Cardiac atrium fibroblast (primary cell): ENCODE measurements around the gene GNAI3. TPM values are rescaled to one million over a fixed set of nuclear protein-coding genes. Genes with fewer than 3 reads are reported as not detected.

ENCODE experiments used
- total RNA-seq: library from RNA; depleted of rRNA; stranded (reverse); fragments of >200 nt; gene quantifications from 2 replicates; pipeline ENCODE4 v1.2.3, GENCODE V29; 2015

Gene GNAI3
- total RNA-seq: 10.0 and 10.5 TPM in 2 replicates

DNA sequence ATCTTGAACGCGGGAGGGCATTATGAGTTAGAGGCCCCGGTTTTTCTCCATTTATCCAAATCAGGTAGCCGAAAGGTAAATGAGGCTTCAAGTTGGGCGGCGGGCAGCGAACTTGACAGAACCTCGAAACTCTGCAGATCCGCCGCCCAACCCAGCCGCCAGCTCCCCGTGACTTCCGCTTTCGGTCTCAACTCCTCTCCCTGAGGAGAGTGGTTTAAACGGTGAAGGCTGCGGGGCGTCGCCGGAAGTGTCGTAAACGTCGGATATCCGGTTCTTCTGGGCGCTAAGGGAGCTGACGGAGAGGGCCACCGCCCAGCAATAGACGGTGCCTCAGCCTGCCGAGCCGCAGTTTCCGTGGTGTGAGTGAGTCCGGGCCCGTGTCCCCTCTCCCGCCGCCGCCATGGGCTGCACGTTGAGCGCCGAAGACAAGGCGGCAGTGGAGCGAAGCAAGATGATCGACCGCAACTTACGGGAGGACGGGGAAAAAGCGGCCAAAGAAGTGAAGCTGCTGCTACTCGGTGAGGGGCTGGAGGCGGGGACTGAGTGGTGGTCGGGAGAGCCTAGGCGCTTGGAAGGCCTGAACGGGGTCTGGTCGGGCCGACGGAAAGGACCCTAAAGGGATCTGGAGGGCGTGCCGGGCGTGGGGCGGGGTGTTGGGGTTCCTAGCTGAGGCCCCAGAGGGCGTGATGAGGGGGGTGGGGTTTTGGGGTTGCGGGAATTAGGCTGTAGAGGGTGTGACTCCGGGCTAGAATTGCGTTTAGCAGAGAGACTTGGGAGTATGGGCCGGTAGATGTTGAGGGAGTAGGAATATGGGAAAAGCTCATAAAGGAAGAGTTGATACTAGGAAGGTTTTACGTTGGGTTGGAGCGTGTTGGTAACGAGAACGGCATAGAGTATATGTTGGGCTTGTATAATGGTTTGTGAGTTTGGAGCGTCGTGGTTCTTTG, at the start of gene GNAI3:
TSS of gene GNAI3 (plus strand) at position 295 of the 947 bp plus-strand sequence. CDS start at position 401, 106 bp downstream.

DNA sequence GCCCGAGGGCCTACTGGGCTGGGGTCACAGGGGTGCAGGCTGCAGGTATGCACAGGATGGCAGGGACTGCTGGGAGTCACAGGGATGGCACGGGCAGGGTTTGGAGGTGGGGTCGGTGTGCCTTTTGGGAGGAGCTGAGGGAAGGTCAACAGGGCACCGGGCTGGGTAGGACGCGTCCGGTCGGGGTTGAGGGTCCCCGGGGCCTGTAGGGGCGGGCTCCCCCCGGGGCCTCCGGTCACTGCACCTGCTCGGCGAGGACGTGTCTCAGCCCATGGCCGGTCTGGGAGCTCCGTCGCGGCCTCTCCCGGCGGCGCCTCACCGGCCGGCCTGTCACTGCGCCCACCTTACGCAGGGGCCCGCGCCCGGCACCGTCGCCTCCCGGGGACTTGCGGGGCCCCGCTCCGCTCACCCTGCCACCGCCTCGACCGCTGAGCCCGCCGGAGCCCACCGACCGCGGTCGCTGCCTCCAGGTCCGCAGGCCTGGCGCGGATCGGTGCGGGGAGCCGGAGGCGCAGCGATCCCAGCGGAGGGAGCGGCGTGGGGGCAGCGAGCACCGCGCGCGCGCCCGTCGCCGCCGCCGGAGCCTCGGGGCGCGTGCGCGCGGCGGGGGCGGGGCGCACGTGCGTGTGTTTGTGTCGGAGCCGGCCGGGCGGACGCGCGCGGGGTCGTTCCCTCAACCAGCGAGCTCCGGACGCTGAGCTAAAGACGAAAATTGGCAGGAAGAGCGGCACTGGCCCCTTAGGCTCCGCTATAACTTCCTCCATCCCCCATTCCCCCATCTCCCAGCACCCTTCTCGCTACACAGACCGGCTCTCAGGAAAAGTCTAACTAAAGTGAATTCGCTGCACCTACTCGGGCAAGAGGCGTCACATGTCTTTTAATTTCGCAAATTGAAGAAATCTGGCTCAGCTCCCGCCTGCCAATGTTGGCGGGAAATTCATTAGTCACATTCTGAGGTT, 39.0 kb upstream of the GNAI3 start, which contains the start of gene AMIGO1:
TSS of gene AMIGO1 (minus strand) at position 552 of the 959 bp plus-strand sequence. CDS start 815 bp downstream, outside the sequence.

DNA sequence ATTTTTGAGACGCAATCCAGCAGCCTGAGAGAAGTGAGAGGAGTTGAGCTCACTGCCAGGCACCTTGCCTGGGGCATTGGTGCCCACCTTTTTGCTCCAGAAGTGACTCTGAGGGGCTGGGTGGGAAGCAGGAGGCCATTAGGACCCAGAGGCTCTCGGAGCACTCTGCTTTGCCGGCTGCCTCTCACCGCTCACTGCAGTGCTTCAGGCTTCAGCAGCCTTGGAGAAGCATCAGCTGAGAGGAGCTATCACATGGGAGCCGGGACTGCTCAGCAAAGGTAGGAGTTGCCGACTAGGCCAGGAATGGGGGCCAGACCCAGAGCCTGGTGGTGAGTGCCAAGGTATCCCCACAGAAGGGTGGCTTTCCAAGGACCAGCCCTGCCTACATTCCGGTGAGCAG, 8.7 kb upstream of the GNAI3 start, which contains the start of gene GPR61:
TSS of gene GPR61 (plus strand) at position 197 of the 400 bp plus-strand sequence. CDS start 3,151 bp downstream, outside the sequence.

DNA sequence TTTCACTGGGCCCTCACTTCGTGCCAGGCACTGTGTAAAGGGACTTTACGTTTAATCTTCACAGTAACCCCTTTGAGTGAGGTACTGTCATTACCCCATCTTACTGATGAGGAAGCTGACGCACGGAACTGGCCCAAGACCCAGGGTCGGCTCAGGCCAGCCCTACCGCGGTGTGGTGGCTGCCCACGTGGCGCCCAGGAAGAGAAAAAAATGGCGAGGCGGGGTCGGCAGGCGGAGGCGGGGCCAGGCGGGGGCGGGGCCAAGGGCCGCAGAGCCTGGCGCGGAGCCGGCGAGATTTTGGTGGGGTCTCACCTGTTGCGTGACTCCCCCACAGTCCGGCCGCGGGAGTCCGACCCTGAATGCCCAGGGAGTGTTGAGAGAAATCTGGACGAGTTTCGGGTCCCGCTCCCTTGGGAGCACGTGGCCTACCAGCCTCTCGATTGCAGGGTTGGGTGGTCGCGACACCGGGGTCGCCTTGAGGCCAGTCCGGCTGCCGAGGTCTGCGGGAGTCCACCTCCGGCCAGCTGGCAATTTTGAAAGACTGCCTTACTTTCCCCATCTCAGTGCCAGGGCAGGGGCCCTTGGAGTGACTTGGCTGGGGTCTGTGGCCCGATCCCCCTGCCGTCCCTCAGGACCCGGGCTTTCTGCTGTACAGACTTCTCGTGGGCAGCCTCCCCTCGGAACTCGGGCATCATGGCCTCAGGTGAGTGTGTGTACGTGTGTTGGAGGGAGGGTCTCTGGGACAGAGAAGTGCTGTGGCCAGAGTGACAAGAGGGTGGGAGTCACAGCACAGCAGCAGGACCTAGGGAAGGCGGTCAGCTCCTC, 71.4 kb downstream of the GNAI3 start, which contains the start of the genes AMPD2 and GNAT2:
TSS of gene AMPD2 (plus strand) at position 262 of the 825 bp plus-strand sequence. CDS start 1,339 bp downstream, outside the sequence.
TSS of gene GNAT2 (minus strand) at position 41 of the 825 bp plus-strand sequence. CDS start 6,746 bp downstream, outside the sequence.

GRCh38 chr1:109655615-109656519, 107.5 kb downstream of the GNAI3 start, which contains the start of gene GSTM4:
Gene GSTM4, plus strand, starts transcription at chr1:109656099. Its CDS starts 291 bp downstream, at chr1:109656390.

GRCh38 chr1:109667452-109668122, 119.2 kb downstream of the GNAI3 start, which contains the start of gene GSTM2:
Gene GSTM2, plus strand, starts transcription at chr1:109668057. Its CDS starts 59 bp downstream, at chr1:109668116.

Other genes starting within 250 kb of the GNAI3 start
- gene MYBPHL, start 241.6 kb upstream of the GNAI3 start, total RNA-seq: not detected in 2 replicates
- gene SORT1, start 150.7 kb upstream of the GNAI3 start, total RNA-seq: 2.3 and 10.0 TPM in 2 replicates
- gene PSMA5, start 122.2 kb upstream of the GNAI3 start, total RNA-seq: 34.7 and 41.5 TPM in 2 replicates
- gene SYPL2, start 82.1 kb upstream of the GNAI3 start, total RNA-seq: under 0.01 TPM in 2 replicates
- 3.1 and 4.7 TPM in 2 replicates for gene ATXN7L2, start 64.7 kb upstream of the GNAI3 start, total RNA-seq
- 6.5 and 7.8 TPM in 2 replicates for gene CYB561D1, start 54.5 kb upstream of the GNAI3 start, total RNA-seq
- gene AMIGO1, start 38.9 kb upstream of the GNAI3 start, total RNA-seq: 0.36 and 1.6 TPM in 2 replicates
- not detected in 2 replicates for gene GPR61, start 8.7 kb upstream of the GNAI3 start, total RNA-seq
- 9.0 TPM in 1 of 2 replicates, not detected in the other for gene GNAT2, start 71.0 kb downstream of the GNAI3 start, total RNA-seq
- gene AMPD2, start 71.2 kb downstream of the GNAI3 start, total RNA-seq: 74.8 and 93.0 TPM in 2 replicates
- 16.4 and 21.2 TPM in 2 replicates for gene GSTM4, start 107.5 kb downstream of the GNAI3 start, total RNA-seq
- gene GSTM2, start 119.4 kb downstream of the GNAI3 start, total RNA-seq: 9.9 and 16.8 TPM in 2 replicates
- not detected in 2 replicates for gene GSTM1, start 139.2 kb downstream of the GNAI3 start, total RNA-seq
- 0.49 TPM in 1 of 2 replicates, not detected in the other for gene GSTM5, start 163.6 kb downstream of the GNAI3 start, total RNA-seq
- 33.5 and 34.1 TPM in 2 replicates for gene GSTM3, start 192.4 kb downstream of the GNAI3 start, total RNA-seq
- not detected in 2 replicates for gene EPS8L3, start 215.3 kb downstream of the GNAI3 start, total RNA-seq